K562 (cell line): ENCODE results near the gene ZCCHC9. TPM values are rescaled to one million over a fixed set of nuclear protein-coding genes. Genes with fewer than 3 reads are reported as not detected.

ENCODE experiments used
- ATAC-seq: fragments of 200-7000 bp; cut with Tn5 transposase; 3 replicates; pipeline ENCODE4 v1.9.1; 2020; ENCODE audit warnings: moderate library complexity
- BruUV-seq: library from RNA; stranded (reverse); fragments of 400-500 nt; replicated peaks from 2 replicates; lab custom pipeline; 2021; lab: Mats Ljungman, UMichigan
- CTCF ChIA-PET: fragments of 300-600 bp; formaldehyde crosslinking; extraction: SDS; loops from one replicate; lab custom pipeline; 2021; ENCODE audit warnings: low intra/inter-chr PET ratio; lab: Yijun Ruan, JAX
- POLR2A ChIA-PET: fragments of 300-600, 350-650 bp; sonication (Branson Sonifier 250); formaldehyde crosslinking; extraction: SDS; loops from one replicate; lab custom pipeline; 2021; ENCODE audit warnings: antibody characterized with exemption, inconsistent platforms; lab: Yijun Ruan, JAX
- DNase-seq, 4 experiments: peaks; one replicate each; pipeline versions ENCODE4 v3.0.0 to v3.0.0-alpha.2; 2011 to 2018; ENCODE audit warnings: low spot score in 3 of 4, mixed read lengths in 3 of 4; ENCODE audit errors: extremely low read depth in 1 of 4
- FAIRE-seq: peaks from 2 replicates; lab custom pipeline; 2011; peaks lifted over from hg19 to GRCh38; lab: Jason Lieb, UNC
- H2AFZ ChIP-seq: 2 replicates; pipeline ENCODE4 v1.6.0; 2011; ENCODE audit warnings: low read depth, low read length, control low read depth, inconsistent platforms
- H3K27ac ChIP-seq: fragments of 200-600 bp; 3 replicates; pipeline ENCODE4 v1.8.0; 2011; ENCODE audit warnings: low read depth, mild to moderate bottlenecking, control low read depth, inconsistent platforms, low read length, moderate library complexity, mixed read lengths; ENCODE audit errors: extremely low read depth
- H3K27me3 ChIP-seq, 2 experiments: fragments of 300-600 bp in 1 of 2; 2 replicates in 1 of 2; 3 replicates in 1 of 2; pipeline versions ENCODE4 v1.6.0 to v1.8.0; 2011; ENCODE audit warnings: inconsistent platforms in 2 of 2, low read length in 2 of 2, mild to moderate bottlenecking in 1 of 2, mixed read lengths in 1 of 2, moderate library complexity in 1 of 2; ENCODE audit not compliant: control insufficient read depth in 2 of 2, insufficient read depth in 2 of 2
- H3K36me3 ChIP-seq: fragments of 300-600 bp; 3 replicates; pipeline ENCODE4 v1.8.0; 2011; ENCODE audit warnings: mild to moderate bottlenecking, low read length, inconsistent platforms; ENCODE audit not compliant: control insufficient read depth, insufficient read depth
- H3K4me1 ChIP-seq, 2 experiments: fragments of 200-600 bp in 1 of 2; replicated peaks in 1 of 2; 2 replicates in 1 of 2; 3 replicates in 1 of 2; pipeline versions ENCODE4 v1.5.1 to v1.8.0; 2011; ENCODE audit warnings: inconsistent platforms in 2 of 2, low read length in 2 of 2, mild to moderate bottlenecking in 1 of 2, mixed read lengths in 1 of 2, moderate library complexity in 1 of 2; ENCODE audit not compliant: control insufficient read depth in 2 of 2, insufficient read depth in 2 of 2
- H3K4me2 ChIP-seq: 2 replicates; pipeline ENCODE4 v1.6.1; 2011; ENCODE audit warnings: low read length, control low read depth, inconsistent platforms, mixed read lengths; ENCODE audit not compliant: insufficient read depth
- H3K4me3 ChIP-seq: fragments of 200-600 bp; sonication (generic), shearing (Covaris generic); 2 replicates; pipeline ENCODE4 v1.5.1; 2016; ENCODE audit warnings: control low read depth, inconsistent platforms
- H3K79me2 ChIP-seq: fragments of 200-600 bp; 3 replicates; pipeline ENCODE4 v1.8.0; 2011; ENCODE audit warnings: low read length, inconsistent platforms; ENCODE audit not compliant: control insufficient read depth, insufficient read depth
- H3K9ac ChIP-seq, 2 experiments: 2 replicates each; pipeline versions ENCODE4 v1.6.0 to v1.6.1; 2011; ENCODE audit warnings: low read depth in 2 of 2, low read length in 2 of 2, control low read depth in 1 of 2, inconsistent platforms in 1 of 2, mild to moderate bottlenecking in 1 of 2, mixed read lengths in 1 of 2; ENCODE audit not compliant: insufficient read depth in 1 of 2
- H3K9me1 ChIP-seq: one replicate; pipeline ENCODE4 v1.6.0; 2011; ENCODE audit warnings: inconsistent platforms, mild to moderate bottlenecking, low read length, moderate library complexity; ENCODE audit not compliant: control insufficient read depth, insufficient read depth
- H3K9me3 ChIP-seq: replicated peaks from 2 replicates; pipeline ENCODE4 v1.5.1; 2011; ENCODE audit warnings: low read depth, low read length, inconsistent platforms; ENCODE audit not compliant: control insufficient read depth, insufficient read depth
- H4K20me1 ChIP-seq: replicated peaks from 2 replicates; pipeline ENCODE4 v1.6.1; 2011; ENCODE audit warnings: low read length, inconsistent platforms, mixed read lengths; ENCODE audit not compliant: control insufficient read depth, insufficient read depth
- CBX1 ChIP-seq: sonication (generic); IDR thresholded peaks from 2 replicates; pipeline ENCODE4 v1.6.1; 2016; ENCODE audit warnings: antibody characterized with exemption, low read depth, mild to moderate bottlenecking
- E4F1 ChIP-seq: fragments of 250-450 bp; sonication (Bioruptor Pico); IDR thresholded peaks from 2 replicates; pipeline ENCODE4 v1.5.0; 2021; ENCODE audit warnings: mild to moderate bottlenecking, borderline replicate concordance
- HDAC8 ChIP-seq: fragments of 450-650 bp; IDR thresholded peaks from 2 replicates; pipeline ENCODE4 v1.6.1; 2016; ENCODE audit warnings: mild to moderate bottlenecking, missing genetic modification characterization, moderate library complexity, missing compliant biosample characterization
- NCOR1 ChIP-seq: fragments of 450-650 bp; IDR thresholded peaks from 2 replicates; pipeline ENCODE4 v1.6.1; 2016; ENCODE audit warnings: mild to moderate bottlenecking, moderate library complexity
- PHF8 ChIP-seq: fragments of 200-600 bp; sonication (generic); IDR thresholded peaks from 2 replicates; pipeline ENCODE4 v1.6.1; 2012; ENCODE audit warnings: mixed run types, mild to moderate bottlenecking, inconsistent platforms, low read length, moderate library complexity, borderline replicate concordance
- RNF2 ChIP-seq: sonication (generic); IDR thresholded peaks from 2 replicates; pipeline ENCODE4 v1.6.1; 2016
- WGBS: fragments of 100-300 bp; shearing (Covaris generic); methylation state at CpG from one replicate; pipeline ENCODE4 v1.1.6; 2016; ENCODE audit warnings: low coverage, mixed read lengths; ENCODE audit not compliant: insufficient coverage; ENCODE audit errors: missing lambda C conversion rate; 5-methylcytosine and 5-hydroxymethylcytosine counted together
- in situ Hi-C: fragments of 300-500 bp; cut with MboI; formaldehyde crosslinking; loops from 4 replicates; pipeline ENCODE4 v1.15.0; 2018; ENCODE audit warnings: inconsistent platforms, mixed read lengths
- intact Hi-C: fragments of 100-400 bp; cut with micrococcal nuclease; formaldehyde crosslinking; loops from 2 replicates; pipeline ENCODE4 v1.14.2; 2022
- polyA plus RNA-seq, 8 experiments: library from polyadenylated mRNA; depleted of rRNA in 4 of 8; stranded (reverse) in 5 of 8; unstranded in 3 of 8; fragments of >200 nt; fragmentation: Nextera tagmentation in 2 of 8; fragmentation: Illumina TruSeq in 1 of 8; extraction: Ambion mirVana in 2 of 8; extraction: Trizol in 1 of 8; gene quantifications; 2 replicates each; pipeline versions ENCODE4 v1.2.1 to v1.2.3, GENCODE V29; 2011 to 2014; ENCODE audit warnings: inconsistent platforms in 1 of 8, missing spikeins in 1 of 8
- total RNA-seq, 7 experiments: library from RNA; depleted of rRNA in 6 of 7; stranded (reverse); fragments of >200 nt in 6 of 7; fragmentation: Illumina TruSeq in 2 of 7; extraction: Trizol in 2 of 7; gene quantifications; 2 replicates each; pipeline versions ENCODE4 v1.2.1 to v1.2.3, GENCODE V29; 2011 to 2021; ENCODE audit warnings: low replicate concordance in 1 of 7
- TF ChIP-seq, protein P1 (sequence below): fragments of 250-450 bp; sonication (Bioruptor Pico); IDR thresholded peaks from 2 replicates; pipeline ENCODE4 v1.4.0; 2020; ENCODE audit warnings: borderline replicate concordance
- TF ChIP-seq, protein P2 (sequence below): fragments of 450-650 bp; IDR thresholded peaks from one replicate; pipeline ENCODE4 v1.6.1; 2018; ENCODE audit warnings: mild to moderate bottlenecking, moderate library complexity; ENCODE audit not compliant: partially characterized antibody

The ZCCHC9 gene
- total and polyA plus RNA-seq, 9 of the 15 experiments (the other 6 are each of a cell fraction or from before 2014, with no cell fraction given): 40.3 to 95.3 (median 59.9) TPM

DNA sequence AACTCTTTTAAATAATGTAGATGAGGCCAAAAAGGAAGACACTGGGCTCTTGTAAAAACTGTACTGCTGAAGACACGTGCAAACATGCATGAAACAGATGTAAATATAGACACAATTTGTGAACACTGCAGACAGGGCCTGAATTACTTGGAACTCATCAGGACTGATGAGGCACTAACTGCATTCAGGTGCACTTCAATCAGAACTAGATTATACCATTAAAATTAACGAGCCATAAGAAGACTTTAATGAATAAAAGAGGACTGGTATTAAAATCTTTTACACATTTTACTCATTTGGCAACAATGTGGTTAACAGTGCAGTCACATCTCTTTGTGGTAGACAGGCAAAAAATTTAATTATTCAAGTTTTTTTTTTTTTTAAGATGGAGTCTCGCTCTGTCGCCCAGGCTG is 13.4 kb upstream of the ZCCHC9 start:
- intact Hi-C loops (no loop called here), in situ Hi-C loops (no loop called here)
- WGBS: 72% methylated on average over 2 of the region's 4 CpGs
- FAIRE-seq (no peak), ATAC-seq (no peak), DNase-seq (no peak)
- Histone ChIP-seq H2AFZ (no peak overlapping the region), H3K4me1 (no peaks in the 10 kb centered on the region; a peak in 1 of 5 replicates), H3K9ac (no peak overlapping the region), H3K4me3 (no peak overlapping the region), H3K27ac (no peak overlapping the region), H3K36me3 (no peaks in the 10 kb centered on the region), H3K9me1 (no peaks in the 10 kb centered on the region), H3K79me2 (peaks cover 9% of the 10 kb centered on the region; the same call in 2 of the 3 replicates), H3K4me2 (no peak overlapping the region), H4K20me1 (no peaks in the 10 kb centered on the region), H3K27me3 (no peaks in the 10 kb centered on the region), H3K9me3 (no peaks in the 10 kb centered on the region; the same call in 1 of the 2 replicates)
- ChIA-PET CTCF (no interaction called here), POLR2A (no interaction called here)
- TF ChIP-seq, protein P1, sequence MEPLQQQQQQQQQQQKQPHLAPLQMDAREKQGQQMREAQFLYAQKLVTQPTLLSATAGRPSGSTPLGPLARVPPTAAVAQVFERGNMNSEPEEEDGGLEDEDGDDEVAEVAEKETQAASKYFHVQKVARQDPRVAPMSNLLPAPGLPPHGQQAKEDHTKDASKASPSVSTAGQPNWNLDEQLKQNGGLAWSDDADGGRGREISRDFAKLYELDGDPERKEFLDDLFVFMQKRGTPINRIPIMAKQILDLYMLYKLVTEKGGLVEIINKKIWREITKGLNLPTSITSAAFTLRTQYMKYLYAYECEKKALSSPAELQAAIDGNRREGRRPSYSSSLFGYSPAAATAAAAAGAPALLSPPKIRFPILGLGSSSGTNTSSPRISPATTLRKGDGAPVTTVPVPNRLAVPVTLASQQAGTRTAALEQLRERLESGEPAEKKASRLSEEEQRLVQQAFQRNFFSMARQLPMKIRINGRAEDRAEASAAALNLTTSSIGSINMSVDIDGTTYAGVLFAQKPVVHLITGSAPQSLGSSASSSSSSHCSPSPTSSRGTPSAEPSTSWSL (CRISPR knock-in tag): no peak
- TF ChIP-seq PHF8 (no peak), CBX1 (no peak), E4F1 (CRISPR knock-in tag) (no peak), RNF2 (no peak), HDAC8 (no peak), NCOR1 (no peak)
- TF ChIP-seq, protein P2, sequence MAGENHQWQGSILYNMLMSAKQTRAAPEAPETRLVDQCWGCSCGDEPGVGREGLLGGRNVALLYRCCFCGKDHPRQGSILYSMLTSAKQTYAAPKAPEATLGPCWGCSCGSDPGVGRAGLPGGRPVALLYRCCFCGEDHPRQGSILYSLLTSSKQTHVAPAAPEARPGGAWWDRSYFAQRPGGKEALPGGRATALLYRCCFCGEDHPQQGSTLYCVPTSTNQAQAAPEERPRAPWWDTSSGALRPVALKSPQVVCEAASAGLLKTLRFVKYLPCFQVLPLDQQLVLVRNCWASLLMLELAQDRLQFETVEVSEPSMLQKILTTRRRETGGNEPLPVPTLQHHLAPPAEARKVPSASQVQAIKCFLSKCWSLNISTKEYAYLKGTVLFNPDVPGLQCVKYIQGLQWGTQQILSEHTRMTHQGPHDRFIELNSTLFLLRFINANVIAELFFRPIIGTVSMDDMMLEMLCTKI: no peak
- BruUV-seq: no TSS peak
